OCI-LY3 (cell line): Measurements from ENCODE around the gene HOOK2.

Source experiments
- H2AFZ ChIP-seq: fragments of 200-600, 300-600 bp; shearing (Covaris generic); 2 replicates; pipeline ENCODE4 v1.6.0; 2014; ENCODE audit warnings: antibody characterized with exemption, low read depth, low read length
- H3K27ac ChIP-seq: fragments of 200-600, 300-600 bp; sonication (generic); 2 replicates; pipeline ENCODE4 v1.5.1; 2014; ENCODE audit warnings: mild to moderate bottlenecking, low read length, moderate library complexity, mixed read lengths
- H3K27me3 ChIP-seq: fragments of 200-600, 300-600 bp; sonication (generic); 2 replicates; pipeline ENCODE4 v1.6.1; 2014; ENCODE audit warnings: low read depth, low read length, mixed read lengths
- H3K36me3 ChIP-seq: fragments of 200-600, 300-600 bp; sonication (generic); replicated peaks from 2 replicates; pipeline ENCODE3; 2014; ENCODE audit warnings: low read depth, low read length, mixed read lengths
- H3K4me1 ChIP-seq: fragments of 300-600, 200-600 bp; sonication (generic); 2 replicates; pipeline ENCODE4 v1.6.1; 2014; ENCODE audit warnings: low read length, mixed read lengths
- H3K4me2 ChIP-seq: fragments of 200-600, 300-600 bp; sonication (generic); 2 replicates; pipeline ENCODE4 v1.6.1; 2014; ENCODE audit warnings: low read length, mixed read lengths
- H3K4me3 ChIP-seq: fragments of 300-600, 200-600 bp; sonication (generic); 2 replicates; pipeline ENCODE4 v1.5.1; 2014; ENCODE audit warnings: antibody characterized with exemption, mild to moderate bottlenecking, low read length, moderate library complexity
- H3K79me2 ChIP-seq: fragments of 300-600, 200-600 bp; shearing (Covaris generic); 2 replicates; pipeline ENCODE4 v1.6.1; 2014; ENCODE audit warnings: mild to moderate bottlenecking, low read length, mixed read lengths
- H3K9ac ChIP-seq: fragments of 300-600, 200-600 bp; shearing (Covaris generic); 2 replicates; pipeline ENCODE4 v1.6.0; 2014; ENCODE audit warnings: mild to moderate bottlenecking, low read length, moderate library complexity
- H3K9me3 ChIP-seq: fragments of 200-600, 300-600 bp; shearing (Covaris generic); 2 replicates; pipeline ENCODE4 v1.6.1; 2014; ENCODE audit warnings: low read length, mixed read lengths; ENCODE audit not compliant: insufficient read depth
- H4K20me1 ChIP-seq: fragments of 200-600, 300-600 bp; sonication (generic); 2 replicates; pipeline ENCODE4 v1.6.1; 2016; ENCODE audit warnings: low read length, mixed read lengths; ENCODE audit not compliant: insufficient read depth
- CTCF ChIP-seq: fragments of 200-600, 300-600 bp; sonication (generic); IDR thresholded peaks from 2 replicates; pipeline ENCODE4 v1.5.1; 2014; ENCODE audit warnings: antibody characterized with exemption, low read length, low read depth
- EZH2phosphoT487 ChIP-seq: fragments of 200-600 bp; shearing (Covaris generic); IDR thresholded peaks from 2 replicates; pipeline ENCODE4 v1.6.1; 2018; ENCODE audit warnings: antibody characterized with exemption, mixed run types, low read depth

Gene HOOK2

GRCh38 chr19:12784394-12784870 lies 9.1 kb upstream of the HOOK2 start:
- H2AFZ ChIP-seq, result no peak overlapping the region
- peak overlapping the region; percentile 93 for H3K27ac ChIP-seq
- H3K36me3 ChIP-seq, result no peaks in the 10 kb centered on the region
- peak overlapping the region; percentile 99 for H3K4me2 ChIP-seq
- H3K4me3 ChIP-seq, result peak overlapping the region; percentile 79; the same call in 1 of the 2 replicates
- no peak for TF ChIP-seq CTCF
- no peak for TF ChIP-seq EZH2phosphoT487
- peak overlapping the region; percentile 85 for H3K9ac ChIP-seq
- peaks cover 8% of the 10 kb centered on the region for H3K79me2 ChIP-seq
- no peaks in the 10 kb centered on the region for H3K27me3 ChIP-seq
- H3K4me1 ChIP-seq, result peaks cover 80% of the 10 kb centered on the region
- H3K9me3 ChIP-seq, result no peaks in the 10 kb centered on the region
- no peaks in the 10 kb centered on the region for H4K20me1 ChIP-seq

- TF ChIP-seq EZH2phosphoT487 (no peak), CTCF (no peak)
Observed at GRCh38 chr19:12783849-12784393, 8.6 kb upstream of the HOOK2 start.

GRCh38 chr19:12783291-12783848 lies 8.0 kb upstream of the HOOK2 start:
- Histone ChIP-seq H3K9me3 (no peaks in the 10 kb centered on the region), H3K4me3 (peak overlapping the region; percentile 79), H3K27ac (peak overlapping the region; percentile 93), H3K4me2 (peak overlapping the region; percentile 99), H2AFZ (no peak overlapping the region), H3K79me2 (peaks cover 11% of the 10 kb centered on the region; the same call in 1 of the 2 replicates), H3K4me1 (peaks cover 81% of the 10 kb centered on the region), H4K20me1 (no peaks in the 10 kb centered on the region), H3K9ac (peak overlapping the region; percentile 85), H3K36me3 (no peaks in the 10 kb centered on the region), H3K27me3 (no peaks in the 10 kb centered on the region)
- TF ChIP-seq EZH2phosphoT487, result no peak
- TF ChIP-seq CTCF, result no peak

More at GRCh38 chr19:12783849-12784393, 8.6 kb upstream of the HOOK2 start:
- H3K9me3 ChIP-seq, result no peaks in the 10 kb centered on the region
- peak overlapping the region; percentile 79 for H3K4me3 ChIP-seq
- no peaks in the 10 kb centered on the region for H4K20me1 ChIP-seq
- H3K4me1 ChIP-seq, result peaks cover 82% of the 10 kb centered on the region
- H3K4me2 ChIP-seq, result peak overlapping the region; percentile 99
- H3K9ac ChIP-seq, result peak overlapping the region; percentile 85
- peaks cover 8% of the 10 kb centered on the region for H3K79me2 ChIP-seq
- peak overlapping the region; percentile 93 for H3K27ac ChIP-seq
- H2AFZ ChIP-seq, result no peak overlapping the region
- H3K27me3 ChIP-seq, result no peaks in the 10 kb centered on the region
- no peaks in the 10 kb centered on the region for H3K36me3 ChIP-seq

- Histone ChIP-seq H3K4me3 (peak overlapping the region; percentile 79), H3K27ac (peak overlapping the region; percentile 93), H3K9me3 (no peaks in the 10 kb centered on the region), H2AFZ (peak overlapping the region; percentile 43; the same call in 1 of the 2 replicates), H3K36me3 (no peaks in the 10 kb centered on the region), H3K9ac (peak overlapping the region; percentile 85), H4K20me1 (no peaks in the 10 kb centered on the region), H3K4me2 (peak overlapping the region; percentile 99), H3K4me1 (peaks cover 74% of the 10 kb centered on the region), H3K27me3 (no peaks in the 10 kb centered on the region), H3K79me2 (peaks cover 14% of the 10 kb centered on the region; the same call in 1 of the 2 replicates)
- TF ChIP-seq CTCF (peak; percentile 32), EZH2phosphoT487 (no peak)
Observed at GRCh38 chr19:12782424-12783290, 7.3 kb upstream of the HOOK2 start.
